IMR-90 (cell line): ENCODE results near the gene MIXL1.

Experiments used
- CEBPB ChIP-seq: IDR thresholded peaks from 2 replicates; pipeline ENCODE4 v1.6.1; 2012; ENCODE audit warnings: low read depth, low read length, improper control_type of control experiment
- CTCF ChIP-seq: conservative IDR thresholded peaks from 2 replicates; pipeline ENCODE4 v1.5.1; 2012; ENCODE audit warnings: mild to moderate bottlenecking, low read depth, low read length, improper control_type of control experiment
- RAD21 ChIP-seq: IDR thresholded peaks from 2 replicates; pipeline ENCODE4 v1.6.1; 2012; ENCODE audit warnings: low read length, improper control_type of control experiment
- SMC3 ChIP-seq: fragments of 150-350 bp; IDR thresholded peaks from 2 replicates; pipeline ENCODE4 v1.6.1; 2016; ENCODE audit warnings: low read depth, mild to moderate bottlenecking, antibody characterized with exemption, low read length, moderate library complexity

GRCh38 chr1:226202246-226202645 is 21.2 kb upstream of the MIXL1 start:
- TF ChIP-seq CTCF (no peak), RAD21 (no peak), SMC3 (no peak), CEBPB (no peak)
